Stimulated activated CD8-positive, alpha-beta memory T cell treated with anti-CD3 and anti-CD28 coated beads, Interleukin-12 subunit alpha, Interleukin-12 subunit beta, amount 100 ng/mL, for 1 hour (primary cell): ENCODE results near the gene MCEMP1.

ENCODE experiments used
- DNase-seq: peaks from one replicate; pipeline ENCODE4 v3.0.0-alpha.2; 2020; ENCODE audit warnings: low read depth

The MCEMP1 gene

DNA sequence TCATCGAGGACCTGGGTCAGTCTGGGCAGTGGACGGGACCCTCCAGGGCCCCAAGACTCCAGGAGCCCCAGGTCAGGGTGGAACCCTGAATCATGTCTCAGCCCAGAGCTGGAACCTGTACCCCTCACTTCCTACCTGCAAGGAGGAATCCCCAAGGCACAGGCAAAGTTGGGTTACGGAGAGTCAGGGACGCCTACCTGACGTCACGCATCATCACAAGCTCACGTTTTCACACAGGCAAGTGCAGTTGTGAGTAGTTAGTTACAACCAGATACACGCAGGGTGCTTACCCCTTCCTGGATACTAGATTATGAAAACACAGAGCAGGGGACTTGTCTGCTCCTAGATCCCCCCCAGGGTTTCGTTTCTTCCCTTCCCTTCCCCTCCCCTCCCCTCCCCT, 6.1 kb upstream of the MCEMP1 start:
- DNase-seq: no peak

DNA sequence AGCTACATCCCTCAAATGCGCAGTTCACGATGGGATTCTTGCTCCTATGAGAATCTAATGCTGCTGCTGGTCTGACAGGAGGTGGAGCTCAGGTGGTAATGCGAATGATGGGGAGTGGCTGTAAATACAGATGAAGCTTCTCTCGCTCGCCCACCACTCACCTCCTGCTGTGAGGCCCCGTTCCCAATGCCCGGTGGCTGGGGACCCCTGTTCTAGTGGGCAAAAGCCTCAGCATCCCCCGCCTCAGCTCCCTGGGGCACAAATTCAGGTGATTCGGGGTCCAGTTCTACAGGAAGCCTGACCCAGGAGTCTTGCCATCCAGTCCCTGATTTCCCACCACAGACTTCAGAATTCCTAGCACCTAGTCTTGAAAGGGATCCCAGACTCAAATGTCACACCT, 4.4 kb upstream of the MCEMP1 start:
- no peak for DNase-seq

DNA sequence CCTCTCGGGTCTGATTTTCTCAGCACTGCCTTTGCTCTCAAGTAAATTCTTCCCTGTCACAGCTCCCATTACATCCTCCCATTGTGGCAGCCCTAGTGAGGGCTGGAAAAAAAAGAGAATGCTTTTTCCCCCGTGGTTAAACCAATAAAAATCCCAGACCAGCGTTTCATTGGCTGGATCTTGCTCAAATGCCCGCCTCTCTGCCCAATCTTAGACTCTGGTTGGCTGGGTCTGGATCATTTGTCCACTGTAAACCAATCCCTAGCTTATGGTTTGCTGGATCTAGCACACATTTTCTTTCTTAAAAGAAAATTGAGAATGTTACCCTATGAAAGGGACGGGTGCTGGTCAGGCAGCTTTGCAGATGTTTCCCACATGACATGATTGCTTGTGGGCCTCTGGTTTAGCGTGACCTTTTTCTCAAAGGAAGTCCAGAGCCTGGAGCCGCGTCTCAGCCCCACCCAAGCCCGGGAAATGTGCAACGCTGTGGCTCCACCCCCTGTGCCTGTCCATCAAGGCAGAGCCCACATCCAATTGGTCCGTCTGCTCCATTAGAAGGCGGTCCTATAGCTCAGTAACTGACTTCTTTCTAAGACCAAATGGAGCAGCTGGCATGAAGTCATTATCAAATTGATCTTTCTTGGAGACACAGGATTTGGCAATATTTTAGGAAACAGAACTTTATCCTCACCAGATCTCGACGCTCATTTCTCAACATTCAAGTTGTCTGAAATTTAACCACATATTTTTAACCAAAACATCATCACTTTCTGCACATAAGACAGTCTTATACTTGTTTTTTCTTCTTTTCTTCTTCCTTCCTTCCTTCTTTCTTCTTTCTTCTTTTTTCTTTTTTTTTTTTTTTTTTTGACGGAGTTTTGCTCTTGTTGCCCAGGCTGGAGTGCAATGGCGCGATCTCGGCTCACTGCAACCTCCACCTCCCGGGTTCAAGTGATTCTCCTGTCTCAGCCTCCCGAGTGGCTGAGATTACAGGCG, 2.6 kb upstream of the MCEMP1 start:
- no peak for DNase-seq

DNA sequence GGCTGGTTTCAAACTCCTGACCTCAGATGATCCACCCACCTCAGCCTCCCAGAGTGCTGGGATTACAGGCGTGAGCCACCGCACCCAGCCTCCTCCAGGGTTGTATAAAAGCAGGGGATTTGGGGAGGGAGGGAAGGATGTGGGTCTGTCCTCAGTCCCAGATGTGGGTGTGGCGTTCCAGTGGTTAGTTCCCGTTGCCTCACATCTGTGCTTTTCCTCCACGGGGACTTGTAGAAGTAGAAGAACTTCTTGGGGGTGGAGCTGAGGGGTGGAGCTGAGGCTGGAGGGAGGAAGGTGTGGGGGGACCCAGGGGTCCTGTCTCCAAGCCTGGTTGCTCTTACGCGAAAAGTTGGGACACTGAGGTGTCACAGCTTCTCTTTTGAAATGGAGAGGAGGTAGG, 514 bp upstream of the MCEMP1 start:
- DNase-seq: no peak

DNA sequence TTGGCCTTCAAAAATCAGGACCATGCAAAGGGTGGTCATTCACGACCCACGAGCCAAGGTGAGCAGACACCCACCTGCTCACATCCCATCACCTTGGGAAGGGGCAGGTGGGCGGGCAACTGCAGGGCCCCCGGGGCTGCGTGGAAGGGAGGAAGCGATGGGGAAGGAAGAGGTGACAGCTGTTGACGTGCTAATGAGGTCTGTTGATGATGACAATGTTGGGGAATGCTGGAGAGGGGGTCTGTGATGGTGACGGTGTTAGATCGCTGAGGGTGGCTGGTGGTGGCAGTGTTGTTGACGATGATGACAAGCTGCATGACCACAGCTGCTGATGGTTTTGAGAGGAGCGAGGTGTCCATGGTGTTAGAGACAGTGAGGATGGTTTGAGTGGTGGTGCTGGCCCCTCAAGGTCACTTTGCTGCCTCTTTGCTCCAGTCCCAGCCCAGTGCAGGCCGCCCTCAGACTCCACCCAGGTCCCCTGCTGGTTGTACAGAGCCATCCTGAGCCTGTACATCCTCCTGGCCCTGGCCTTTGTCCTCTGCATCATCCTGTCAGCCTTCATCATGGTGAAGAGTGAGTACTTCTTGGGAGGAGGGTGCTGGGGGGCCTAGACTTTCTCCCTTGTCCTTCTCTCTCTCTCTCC, 900 bp downstream of the MCEMP1 start:
- no peak for DNase-seq

DNA sequence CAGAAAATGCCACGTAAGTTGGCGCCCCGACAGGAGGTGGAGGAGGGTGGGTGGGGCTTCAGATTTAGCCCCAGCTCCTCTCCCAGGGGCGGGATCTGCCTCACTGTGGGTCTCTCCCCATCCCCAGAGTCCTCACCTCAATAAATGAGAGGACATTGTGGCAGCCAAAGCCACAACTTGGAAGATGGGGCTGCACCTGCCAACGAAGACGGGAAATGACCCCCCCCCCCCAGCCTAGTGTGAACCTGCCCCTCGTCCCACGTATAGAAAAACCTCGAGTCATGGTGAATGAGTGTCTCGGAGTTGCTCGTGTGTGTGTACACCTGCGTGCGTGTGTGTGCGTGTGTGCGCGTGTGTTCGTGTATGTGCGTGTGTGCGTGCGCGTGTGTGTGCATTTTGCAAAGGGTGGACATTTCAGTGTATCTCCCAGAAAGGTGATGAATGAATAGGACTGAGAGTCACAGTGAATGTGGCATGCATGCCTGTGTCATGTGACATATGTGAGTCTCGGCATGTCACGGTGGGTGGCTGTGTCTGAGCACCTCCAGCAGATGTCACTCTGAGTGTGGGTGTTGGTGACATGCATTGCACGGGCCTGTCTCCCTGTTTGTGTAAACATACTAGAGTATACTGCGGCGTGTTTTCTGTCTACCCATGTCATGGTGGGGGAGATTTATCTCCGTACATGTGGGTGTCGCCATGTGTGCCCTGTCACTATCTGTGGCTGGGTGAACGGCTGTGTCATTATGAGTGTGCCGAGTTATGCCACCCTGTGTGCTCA, 2.3 kb downstream of the MCEMP1 start:
- peak; percentile 50 for DNase-seq

DNA sequence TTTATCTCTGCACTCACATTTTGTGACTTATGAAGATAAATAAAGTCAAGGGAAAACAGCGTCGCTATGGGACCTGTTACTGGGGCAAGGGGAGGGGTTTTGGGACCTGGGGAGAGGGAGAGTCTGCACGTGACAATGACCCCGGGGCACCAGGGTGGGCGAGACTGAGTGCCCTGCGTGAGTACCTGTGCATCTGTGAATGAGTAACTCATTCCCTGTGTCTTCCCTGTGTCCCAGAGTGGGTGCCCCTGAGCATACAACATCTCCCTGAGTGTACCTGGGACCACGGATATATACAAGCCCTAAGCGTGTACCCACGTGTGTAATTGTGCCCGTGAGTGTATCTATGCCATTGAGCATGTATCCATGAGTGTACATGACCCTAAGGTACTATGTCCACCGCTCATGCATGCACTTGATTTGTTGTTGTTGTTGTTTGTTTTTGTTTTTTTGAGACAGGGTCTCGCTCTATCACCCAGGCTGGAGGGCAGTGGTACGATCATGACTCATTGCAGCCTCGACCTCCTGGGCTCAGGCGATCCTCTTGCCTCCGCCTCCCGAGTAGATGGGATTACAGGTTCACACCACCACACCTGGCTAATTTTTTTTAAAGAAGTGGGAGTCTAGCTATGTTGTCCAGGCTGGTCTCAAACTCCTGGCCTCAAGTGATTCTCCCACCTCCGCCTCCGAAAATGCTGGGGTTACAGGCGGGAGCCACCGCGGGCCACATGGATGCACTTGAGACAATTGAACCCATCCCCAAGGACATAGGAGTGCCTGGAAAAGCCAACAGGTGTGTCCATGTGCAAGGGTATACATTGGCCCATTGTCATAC, 3.1 kb downstream of the MCEMP1 start:
- DNase-seq: no peak

DNA sequence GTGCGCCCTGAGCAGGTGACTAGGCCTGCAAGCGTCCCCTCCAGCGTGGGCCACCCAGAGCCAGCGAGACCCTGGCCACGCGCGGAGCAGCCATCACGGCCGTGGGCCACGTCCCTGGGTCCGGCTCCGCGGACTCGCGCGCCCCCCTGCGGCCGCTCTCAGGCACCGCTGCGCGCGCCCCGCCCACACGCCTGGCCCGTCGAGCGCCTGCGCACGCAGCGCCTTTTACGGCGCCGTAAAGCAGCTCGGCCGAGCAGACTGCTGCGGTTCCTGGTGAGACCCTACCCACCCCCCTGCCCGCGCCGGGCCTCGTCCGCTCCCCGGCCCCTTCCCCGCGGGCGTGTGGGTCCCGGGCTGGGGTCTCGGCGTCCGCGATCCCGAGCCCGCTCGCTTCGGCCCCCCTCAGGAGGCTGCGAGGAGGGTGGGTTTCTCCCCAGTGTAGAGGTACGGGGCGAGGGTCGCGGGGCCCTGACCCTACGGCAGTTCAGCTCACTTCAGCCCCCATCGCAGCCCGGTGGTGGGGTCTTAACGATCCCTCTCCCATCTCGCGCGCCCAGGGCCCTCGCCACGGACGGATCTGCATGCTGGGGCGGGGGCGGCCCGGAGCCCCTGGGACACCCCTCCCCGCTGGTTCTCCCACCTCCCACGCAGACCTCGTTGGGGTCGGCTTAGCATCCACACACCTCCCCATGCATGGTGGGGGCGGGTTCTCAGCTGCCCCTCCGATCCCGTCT, 3.9 kb downstream of the MCEMP1 start, which contains the start of gene TRAPPC5:
TSS of gene TRAPPC5 (plus strand) at position 228 of the 734 bp plus-strand sequence. CDS start 1,421 bp downstream, outside the sequence.
- DNase-seq: peak; percentile 68

DNA sequence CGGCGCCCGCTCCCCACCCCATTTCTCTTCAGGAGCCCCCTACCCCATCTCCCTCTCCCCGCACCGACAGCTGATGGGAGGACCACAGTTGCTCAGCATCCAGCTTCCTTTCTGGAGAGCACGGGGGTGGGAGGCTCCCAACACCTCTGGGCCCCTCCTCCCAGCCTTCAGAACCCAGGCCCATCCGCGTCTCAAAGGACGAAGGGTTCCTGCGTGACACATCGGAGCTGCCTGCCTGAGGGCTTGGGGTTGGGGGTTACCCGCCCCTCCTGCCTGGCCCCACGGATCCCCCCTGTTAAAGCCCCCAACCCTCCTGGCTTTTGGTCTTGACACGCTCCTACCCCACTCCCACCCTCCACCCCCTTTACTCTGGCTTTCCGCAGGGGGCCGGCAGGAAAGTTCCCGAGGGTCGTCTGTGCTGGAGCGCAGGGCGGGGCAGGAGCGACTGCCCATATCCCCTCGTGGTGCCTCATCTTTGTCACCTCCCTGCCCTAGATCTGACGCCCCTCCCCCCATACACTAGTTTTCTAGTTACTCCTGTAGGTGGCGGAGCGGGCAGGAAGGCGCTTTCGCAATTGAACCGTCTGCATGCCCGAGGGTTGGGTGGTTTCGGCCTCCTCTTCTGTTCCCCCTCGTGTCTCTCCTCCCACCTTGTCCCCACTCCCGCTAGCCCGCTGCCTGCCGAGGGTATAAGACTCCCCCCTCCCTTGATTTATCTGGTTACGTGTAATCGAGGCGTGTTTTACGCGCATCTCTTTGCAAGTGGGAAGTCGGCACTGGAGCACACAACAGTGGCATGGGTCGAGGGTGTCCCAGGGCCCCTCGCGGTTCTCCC, 4.7 kb downstream of the MCEMP1 start:
- peak; percentile 73 for DNase-seq

DNA sequence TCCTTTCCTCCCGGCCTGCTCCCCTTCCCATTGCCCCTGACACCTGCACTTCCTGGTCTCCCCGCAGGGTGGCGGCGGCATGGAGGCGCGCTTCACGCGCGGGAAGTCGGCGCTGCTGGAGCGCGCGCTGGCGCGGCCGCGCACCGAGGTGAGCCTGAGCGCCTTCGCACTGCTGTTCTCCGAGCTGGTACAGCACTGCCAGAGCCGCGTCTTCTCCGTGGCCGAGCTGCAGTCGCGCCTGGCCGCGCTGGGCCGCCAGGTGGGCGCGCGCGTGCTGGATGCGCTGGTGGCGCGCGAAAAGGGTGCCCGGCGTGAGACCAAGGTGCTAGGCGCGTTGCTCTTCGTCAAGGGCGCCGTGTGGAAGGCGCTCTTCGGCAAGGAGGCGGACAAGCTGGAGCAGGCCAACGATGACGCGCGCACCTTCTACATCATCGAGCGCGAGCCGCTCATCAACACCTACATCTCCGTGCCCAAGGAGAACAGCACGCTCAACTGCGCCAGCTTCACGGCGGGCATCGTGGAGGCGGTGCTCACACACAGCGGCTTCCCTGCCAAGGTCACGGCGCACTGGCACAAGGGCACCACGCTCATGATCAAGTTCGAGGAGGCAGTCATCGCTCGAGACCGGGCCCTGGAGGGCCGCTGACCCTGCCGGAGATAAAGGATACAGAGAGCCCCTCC, 5.4 kb downstream of the MCEMP1 start:
- no peak for DNase-seq

DNA sequence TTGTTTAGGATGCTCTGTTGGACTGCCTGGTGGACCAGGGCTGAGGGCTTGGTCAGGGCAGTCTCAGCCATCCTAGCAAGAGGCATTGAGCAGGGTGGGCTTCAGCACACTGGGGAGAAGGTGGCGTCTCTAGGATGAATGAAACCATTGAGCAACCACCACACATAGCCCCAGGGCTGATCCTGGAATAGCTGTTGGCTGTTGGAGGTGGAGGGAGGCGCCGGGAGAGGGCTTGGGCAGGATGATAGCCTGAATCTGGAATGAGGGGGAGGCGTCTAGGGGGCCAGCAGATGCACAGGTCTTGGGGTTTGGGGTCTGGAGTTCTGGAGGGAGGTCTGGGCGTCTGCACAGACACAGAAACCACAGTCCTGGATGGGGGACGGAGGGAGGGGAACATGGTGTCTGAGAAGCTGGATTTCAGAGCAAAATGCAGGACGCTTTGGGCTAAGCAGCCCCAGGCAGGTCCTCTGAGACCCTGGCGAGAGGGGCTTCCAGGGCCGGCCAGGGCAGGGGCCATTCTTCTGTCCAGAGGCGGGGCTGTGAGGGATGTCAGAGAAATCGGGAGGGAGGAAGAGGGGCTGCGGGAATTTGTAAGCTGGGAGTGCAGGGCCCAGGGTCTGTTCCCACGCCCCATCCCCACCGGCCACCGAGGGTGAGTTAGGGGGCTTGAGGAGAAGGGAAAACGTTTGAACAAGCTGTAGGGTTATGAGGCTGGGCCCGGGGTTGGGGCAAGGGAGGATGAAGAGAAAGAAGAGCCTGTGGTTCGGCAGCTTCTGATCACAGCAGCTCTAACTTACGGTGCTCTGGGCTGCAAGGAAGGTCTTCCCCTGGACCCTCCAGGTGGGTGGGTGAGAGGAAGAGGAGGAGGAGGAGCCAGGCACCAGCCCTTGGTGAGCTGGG, 8.9 kb downstream of the MCEMP1 start:
- DNase-seq: no peak

DNA sequence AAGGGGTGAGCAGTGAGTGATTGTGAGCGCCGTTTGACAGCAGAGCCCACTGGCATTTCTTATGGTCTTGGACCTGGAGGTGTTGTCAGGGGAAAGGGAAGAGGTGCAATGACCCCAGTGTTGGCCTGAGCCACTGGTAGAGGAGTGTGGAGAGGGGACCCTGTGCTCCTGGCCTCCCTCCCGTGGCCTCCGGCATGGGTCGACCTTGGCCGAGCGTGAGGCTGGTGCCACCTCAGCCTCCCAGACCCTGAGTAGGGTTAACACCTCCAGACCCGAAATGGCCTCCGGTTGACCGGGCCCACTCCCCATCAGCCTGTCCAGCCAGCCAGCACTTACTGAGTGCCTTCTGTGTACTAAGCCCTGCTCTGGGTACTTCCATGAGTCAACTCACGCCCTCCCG, 10.3 kb downstream of the MCEMP1 start:
- no peak for DNase-seq

DNA sequence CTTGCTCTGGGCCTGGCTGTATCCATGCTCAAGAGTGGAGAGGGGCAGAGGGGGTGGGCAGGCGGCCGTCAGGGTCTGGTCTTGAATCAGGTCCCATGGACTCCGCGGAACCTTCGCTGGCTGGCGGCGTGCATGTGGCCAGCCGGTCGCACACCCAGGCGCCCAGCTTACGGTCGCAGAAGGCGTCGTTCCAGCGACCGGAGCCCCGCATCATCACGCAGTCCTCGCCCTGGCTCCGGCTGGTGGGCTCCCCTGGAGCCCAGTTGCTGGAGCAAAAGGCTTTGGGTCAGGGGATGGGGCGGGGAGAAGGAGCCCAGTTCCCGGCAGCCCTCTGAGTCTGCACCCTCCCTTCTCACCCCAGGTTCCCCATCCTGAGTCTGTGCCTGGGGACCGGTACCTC, 12.3 kb downstream of the MCEMP1 start:
- no peak for DNase-seq

DNA sequence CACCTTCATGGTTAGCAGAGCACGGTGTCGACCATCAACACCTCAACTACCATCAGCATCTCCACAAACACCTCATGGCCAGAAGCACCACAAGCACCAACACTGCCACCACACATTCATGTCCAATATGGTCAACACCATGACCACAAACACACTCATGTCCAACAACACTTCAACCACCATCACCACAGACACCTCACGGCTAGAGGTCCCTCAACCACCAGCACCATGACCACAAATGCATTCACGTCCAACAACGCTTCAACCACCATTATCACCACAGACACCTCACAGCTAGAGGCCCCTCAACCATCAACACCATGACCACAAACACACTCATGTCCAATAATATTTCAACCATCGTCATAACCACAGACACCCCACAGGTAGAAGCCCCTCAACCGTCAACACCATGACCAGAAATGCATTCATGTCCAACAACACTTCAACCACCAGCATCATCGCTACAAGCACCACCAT, 13.9 kb downstream of the MCEMP1 start:
- no peak for DNase-seq

DNA sequence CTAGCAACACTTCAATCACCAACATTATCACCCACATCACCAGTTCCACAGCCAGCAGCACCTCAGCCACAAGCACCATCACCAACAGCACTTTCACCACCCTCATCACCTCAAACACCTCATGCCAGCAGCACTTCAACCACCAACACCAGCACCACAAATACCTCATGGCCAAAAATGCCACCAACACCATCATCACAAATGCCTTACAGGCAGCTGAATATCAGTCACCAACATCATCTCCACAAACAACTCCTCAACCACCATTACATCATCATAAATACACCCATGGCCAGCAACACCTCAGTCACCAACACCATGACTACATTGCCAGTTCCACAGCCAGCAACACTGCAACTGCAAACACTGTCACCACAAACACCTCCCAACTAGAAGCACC, 14.6 kb downstream of the MCEMP1 start:
- DNase-seq: no peak

DNA sequence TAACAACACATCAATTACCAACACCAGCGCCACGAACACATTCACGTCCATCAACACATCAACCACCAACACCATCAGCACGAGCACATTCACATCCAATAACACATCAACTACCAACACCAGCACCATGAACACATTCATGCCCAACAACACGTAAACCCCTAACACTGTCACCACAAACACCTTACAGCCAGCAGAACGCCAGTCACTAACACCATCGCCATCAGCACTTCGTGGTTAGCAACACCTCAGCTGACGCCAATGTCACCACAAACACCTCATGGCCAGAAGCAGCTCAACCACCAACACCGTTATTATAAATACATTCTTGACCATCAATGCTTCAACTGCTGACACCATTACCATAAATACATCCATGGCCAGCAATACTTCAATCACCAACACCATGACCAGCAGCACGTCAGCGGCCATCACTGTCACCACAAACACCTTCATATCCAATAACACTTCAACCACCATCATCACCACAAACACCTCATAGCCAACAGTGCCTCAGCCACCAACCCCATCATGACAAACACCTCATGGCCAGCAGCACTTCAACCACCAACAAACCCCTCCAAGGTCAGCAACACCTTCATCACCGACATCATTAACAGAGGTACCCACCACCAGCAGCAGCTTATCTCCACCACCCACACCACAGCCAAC, 15.7 kb downstream of the MCEMP1 start:
- no peak for DNase-seq

DNA sequence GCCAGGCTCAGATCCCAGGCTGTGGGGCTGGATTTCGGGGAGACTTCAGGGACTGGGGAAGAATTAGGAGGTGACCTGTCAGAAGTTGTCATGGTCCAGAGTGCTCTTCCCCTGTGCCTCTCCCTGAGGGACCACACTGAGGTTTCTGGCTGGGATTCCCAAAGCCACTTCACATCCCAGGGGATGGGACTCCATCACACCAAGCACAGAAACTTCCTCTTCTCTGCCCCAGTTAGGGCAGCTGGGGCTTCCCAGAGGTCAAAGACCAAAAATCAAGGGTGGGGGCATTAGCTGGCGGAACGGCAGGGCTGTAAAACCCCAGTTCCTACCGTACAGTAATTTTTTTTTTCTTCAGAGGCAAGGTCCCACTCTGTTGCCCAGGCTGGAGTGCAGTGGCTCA, 17.6 kb downstream of the MCEMP1 start:
- no peak for DNase-seq
